Heart left ventricle (tissue), 13 donors: ENCODE results near the gene RGS10.

Experiments used
- POLR2A ChIP-seq, 2 donors: fragments of 450-650 bp; IDR thresholded peaks; one replicate each; pipeline ENCODE4 v1.6.1; 2017; ENCODE audit warnings: antibody characterized with exemption in 2 of 2, mild to moderate bottlenecking in 2 of 2, moderate library complexity in 2 of 2
- TF ChIP-seq, protein P1 (sequence below), 12 donors: fragments of 200-600 bp; sonication (generic) in 4 of 12; IDR thresholded peaks; one replicate each; pipeline versions ENCODE4 v1.5.0 to v1.8.0; 2018 to 2022; ENCODE audit warnings: antibody characterized with exemption in 12 of 12, mild to moderate bottlenecking in 5 of 12
- donor health status: ischemic (EF 13 %, LVEDD 7.1; RV severe dilation, severe dysfunction).
- donor health status: DM: no; HTN: yes; CAD: no.
- donor health status: DM: no; HTN: no; CAD: no.
- donor health status: ischemic (EF 25% LVEDD 6.9; RV normal size, moderate dysfunction).
- donor health status: ischemic (EF 25% LVEDD 5.7; RV mildly dilated, moderate dysfunction).
- donor health status: ischemic (EF 35%, LVEDD 5.7; RV mildly dilated, moderate dysfunction).
- donor health status: nonischemic (EF 11% LVEDD 7.7; RV severe dilation, severe dysfunction).
- donor health status: DM: yes; HTN: yes; CAD: no.
- donor health status: PGD.
- donor health status: ischemic (EF 29% LVEDD 5.4; RV normal size, mild dysfunction).
- donor health status: nonischemic (EF 23%, LVEDD 6.1; RV moderate dilation, normal function).

- TF ChIP-seq, protein P1, sequence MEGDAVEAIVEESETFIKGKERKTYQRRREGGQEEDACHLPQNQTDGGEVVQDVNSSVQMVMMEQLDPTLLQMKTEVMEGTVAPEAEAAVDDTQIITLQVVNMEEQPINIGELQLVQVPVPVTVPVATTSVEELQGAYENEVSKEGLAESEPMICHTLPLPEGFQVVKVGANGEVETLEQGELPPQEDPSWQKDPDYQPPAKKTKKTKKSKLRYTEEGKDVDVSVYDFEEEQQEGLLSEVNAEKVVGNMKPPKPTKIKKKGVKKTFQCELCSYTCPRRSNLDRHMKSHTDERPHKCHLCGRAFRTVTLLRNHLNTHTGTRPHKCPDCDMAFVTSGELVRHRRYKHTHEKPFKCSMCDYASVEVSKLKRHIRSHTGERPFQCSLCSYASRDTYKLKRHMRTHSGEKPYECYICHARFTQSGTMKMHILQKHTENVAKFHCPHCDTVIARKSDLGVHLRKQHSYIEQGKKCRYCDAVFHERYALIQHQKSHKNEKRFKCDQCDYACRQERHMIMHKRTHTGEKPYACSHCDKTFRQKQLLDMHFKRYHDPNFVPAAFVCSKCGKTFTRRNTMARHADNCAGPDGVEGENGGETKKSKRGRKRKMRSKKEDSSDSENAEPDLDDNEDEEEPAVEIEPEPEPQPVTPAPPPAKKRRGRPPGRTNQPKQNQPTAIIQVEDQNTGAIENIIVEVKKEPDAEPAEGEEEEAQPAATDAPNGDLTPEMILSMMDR (IDR thresholded peaks at IDR 0.05) = no peak
- no peak for TF ChIP-seq POLR2A (IDR thresholded peaks at IDR 0.05)
These were observed 88.2 kb downstream of the RGS10 start for GRCh38 chr10:119454316-119454715.
